GM23338 (cell line): ENCODE results near the gene FHAD1. TPM values are rescaled to one million over a fixed set of nuclear protein-coding genes. Genes with fewer than 3 reads are reported as not detected.

Experiments used
- ATAC-seq: fragments of 200-7000 bp; cut with Tn5 transposase; 3 replicates; pipeline ENCODE4 v1.9.1; 2020
- DNase-seq: peaks from one replicate; pipeline ENCODE4 v3.0.0-alpha.2; 2015; ENCODE audit warnings: low spot score
- H2AFZ ChIP-seq: fragments of 200-600 bp; sonication (generic); 2 replicates; pipeline ENCODE4 v1.8.0; 2016; ENCODE audit warnings: antibody characterized with exemption, mild to moderate bottlenecking, moderate library complexity
- H3F3A ChIP-seq: fragments of 200-600 bp; sonication (generic); replicated peaks from 2 replicates; pipeline ENCODE4 v1.8.0; 2017; ENCODE audit warnings: antibody characterized with exemption, mixed run types, low read depth
- H3K27ac ChIP-seq: fragments of 200-600 bp; sonication (generic); 2 replicates; pipeline ENCODE4 v1.6.1; 2016; ENCODE audit warnings: low read depth
- H3K27me3 ChIP-seq: fragments of 200-600 bp; sonication (generic); 2 replicates; pipeline ENCODE4 v1.8.0; 2016; ENCODE audit warnings: mild to moderate bottlenecking, mixed run types, moderate library complexity; ENCODE audit not compliant: insufficient read depth
- H3K36me3 ChIP-seq: fragments of 200-600 bp; sonication (generic); 2 replicates; pipeline ENCODE4 v1.8.0; 2016; ENCODE audit warnings: mild to moderate bottlenecking; ENCODE audit not compliant: insufficient read depth
- H3K4me1 ChIP-seq: fragments of 200-600 bp; sonication (generic); 2 replicates; pipeline ENCODE4 v1.8.0; 2016; ENCODE audit warnings: mild to moderate bottlenecking, moderate library complexity; ENCODE audit not compliant: insufficient read depth
- H3K4me2 ChIP-seq: fragments of 200-600 bp; sonication (generic); 2 replicates; pipeline ENCODE4 v1.7.1; 2017; ENCODE audit warnings: mixed run types
- H3K4me3 ChIP-seq: fragments of 200-600 bp; sonication (generic); 2 replicates; pipeline ENCODE4 v1.6.1; 2016; ENCODE audit warnings: mixed run types
- H3K79me2 ChIP-seq: fragments of 200-600 bp; sonication (generic); replicated peaks from 2 replicates; pipeline ENCODE4 v1.8.0; 2017; ENCODE audit warnings: mild to moderate bottlenecking; ENCODE audit not compliant: insufficient read depth
- H3K9me2 ChIP-seq: fragments of 200-600 bp; sonication (generic); 2 replicates; pipeline ENCODE4 v1.8.0; 2017; ENCODE audit not compliant: insufficient read depth
- H4K20me1 ChIP-seq: fragments of 200-600 bp; sonication (generic); replicated peaks from 2 replicates; pipeline ENCODE4 v1.8.0; 2017; ENCODE audit warnings: mild to moderate bottlenecking; ENCODE audit not compliant: insufficient read depth
- H3K27ac Mint-ChIP-seq: 2 replicates; pipeline ENCODE4 v1.8.0; 2020; ENCODE audit warnings: inconsistent platforms, mild to moderate bottlenecking, moderate library complexity, mixed read lengths
- H3K27me3 Mint-ChIP-seq: 3 replicates; pipeline ENCODE4 v1.8.0; 2022; ENCODE audit warnings: low read depth, mild to moderate bottlenecking, moderate library complexity, mixed read lengths, inconsistent platforms; ENCODE audit not compliant: insufficient read depth, poor library complexity
- H3K36me3 Mint-ChIP-seq: 3 replicates; pipeline ENCODE4 v1.8.0; 2021; ENCODE audit warnings: low read depth, mild to moderate bottlenecking, inconsistent platforms, moderate library complexity, mixed read lengths
- H3K4me1 Mint-ChIP-seq: 3 replicates; pipeline ENCODE4 v1.8.0; 2020; ENCODE audit warnings: mild to moderate bottlenecking, inconsistent platforms, mixed read lengths
- H3K4me3 Mint-ChIP-seq: 3 replicates; pipeline ENCODE4 v1.8.0; 2021; ENCODE audit warnings: moderate library complexity, mild to moderate bottlenecking, inconsistent platforms, mixed read lengths
- H3K9me3 Mint-ChIP-seq: 3 replicates; pipeline ENCODE4 v1.8.0; 2020; ENCODE audit warnings: moderate library complexity, mild to moderate bottlenecking, inconsistent platforms, mixed read lengths
- CREB1 ChIP-seq: fragments of 250-450 bp; sonication (Bioruptor Pico); IDR thresholded peaks from 2 replicates; pipeline ENCODE4 v1.5.0; 2020; ENCODE audit warnings: low read depth, mild to moderate bottlenecking, moderate library complexity
- CTCF ChIP-seq, 2 experiments: fragments of 200-600 bp in 1 of 2; sonication (generic) in 1 of 2; conservative IDR thresholded peaks; 2 replicates each; pipeline versions ENCODE4 v1.5.1 to v1.6.1; 2016 to 2017; ENCODE audit warnings: antibody characterized with exemption in 2 of 2, low read depth in 2 of 2, mild to moderate bottlenecking in 2 of 2, moderate library complexity in 1 of 2
- EZH2 ChIP-seq: fragments of 200-600 bp; sonication (generic); IDR thresholded peaks from one replicate; pipeline ENCODE4 v1.8.0; 2017; ENCODE audit warnings: antibody characterized with exemption, mild to moderate bottlenecking, low read depth; ENCODE audit not compliant: unreplicated experiment
- NANOG ChIP-seq: IDR thresholded peaks from 2 replicates; pipeline ENCODE4 v1.6.1; 2016; ENCODE audit warnings: antibody characterized with exemption, borderline replicate concordance
- POLR2AphosphoS5 ChIP-seq: IDR thresholded peaks from 2 replicates; pipeline ENCODE4 v1.6.1; 2016; ENCODE audit warnings: antibody characterized with exemption, low read depth
- STAT1 ChIP-seq: IDR thresholded peaks from one replicate; pipeline ENCODE4 v1.6.1; 2016; ENCODE audit warnings: antibody characterized with exemption; ENCODE audit not compliant: unreplicated experiment
- ZNF114 ChIP-seq: fragments of 250-450 bp; sonication (Bioruptor Pico); IDR thresholded peaks from 2 replicates; pipeline ENCODE4 v1.5.0; 2020; ENCODE audit warnings: mild to moderate bottlenecking, moderate library complexity
- ZNF462 ChIP-seq: fragments of 250-450 bp; sonication (Bioruptor Pico); IDR thresholded peaks from 2 replicates; pipeline ENCODE4 v1.5.0; 2020; ENCODE audit warnings: mild to moderate bottlenecking, moderate library complexity
- polyA plus RNA-seq: library from polyadenylated mRNA; unstranded; fragments of >200 nt; fragmentation: Nextera tagmentation; extraction: Ambion mirVana; gene quantifications from 2 replicates; pipeline ENCODE4 v1.2.1, GENCODE V29; 2016
- total RNA-seq: library from RNA; depleted of rRNA; stranded (reverse); fragments of >200 nt; shearing (Covaris generic); gene quantifications from 2 replicates; pipeline ENCODE4 v1.2.3, GENCODE V29; 2014
- TF ChIP-seq, protein P1 (sequence below): IDR thresholded peaks from one replicate; pipeline ENCODE4 v1.6.1; 2018; ENCODE audit warnings: antibody characterized with exemption; ENCODE audit not compliant: unreplicated experiment

The FHAD1 gene
- total and polyA plus RNA-seq, 2 experiments from 2014 or later: 1.8 to 3.3 TPM

- no peak for TF ChIP-seq ZNF462 (CRISPR knock-in tag)
- TF ChIP-seq CTCF (conservative IDR thresholded peaks at IDR 0.05; ENCODE audit: low read depth in 2 of 2): no peak
Measured at GRCh38 chr1:15381805-15382204, 134.8 kb downstream of the FHAD1 start (continued).

GRCh38 chr1:15382601-15383518 lies 135.8 kb downstream of the FHAD1 start:
- no peaks in the 10 kb centered on the region for H3K36me3 ChIP-seq

More at GRCh38 chr1:15382601-15383518, 135.8 kb downstream of the FHAD1 start:
- H3F3A ChIP-seq: peaks cover 19% of the 10 kb centered on the region; the same call in 1 of the 2 replicates
- H3K4me3 ChIP-seq: no peak overlapping the region
- no peaks in the 10 kb centered on the region for H3K9me2 ChIP-seq
- H3K4me1 ChIP-seq: peaks cover 37% of the 10 kb centered on the region
- Mint-ChIP-seq H3K36me3 (0 out of 3 replicates have a peak, but pooled peaks cover 2% of the 10 kb centered on the region), H3K27ac (no peak overlapping the region), H3K4me3 (no peak overlapping the region; the same call in 2 of the 3 replicates), H3K4me1 (peaks cover 61% of the 10 kb centered on the region), H3K27me3 (peaks cover 62% of the 10 kb centered on the region), H3K9me3 (peaks cover 3% of the 10 kb centered on the region; the same call in 1 of the 3 replicates)
- peaks cover 52% of the 10 kb centered on the region for H3K27me3 ChIP-seq
- DNase-seq: no peak
- H4K20me1 ChIP-seq: no peaks in the 10 kb centered on the region
- no peak overlapping the region for H2AFZ ChIP-seq
- no peak overlapping the region for H3K4me2 ChIP-seq
- H3K27ac ChIP-seq: no peak overlapping the region
- H3K79me2 ChIP-seq: no peaks in the 10 kb centered on the region
- ATAC-seq: no peak
- TF ChIP-seq STAT1: no peak
- TF ChIP-seq CREB1: no peak
- TF ChIP-seq POLR2AphosphoS5: no peak
- TF ChIP-seq EZH2: no peak
- no peak for TF ChIP-seq ZNF114 (CRISPR knock-in tag)
- no peak for TF ChIP-seq NANOG
- TF ChIP-seq, protein P1, sequence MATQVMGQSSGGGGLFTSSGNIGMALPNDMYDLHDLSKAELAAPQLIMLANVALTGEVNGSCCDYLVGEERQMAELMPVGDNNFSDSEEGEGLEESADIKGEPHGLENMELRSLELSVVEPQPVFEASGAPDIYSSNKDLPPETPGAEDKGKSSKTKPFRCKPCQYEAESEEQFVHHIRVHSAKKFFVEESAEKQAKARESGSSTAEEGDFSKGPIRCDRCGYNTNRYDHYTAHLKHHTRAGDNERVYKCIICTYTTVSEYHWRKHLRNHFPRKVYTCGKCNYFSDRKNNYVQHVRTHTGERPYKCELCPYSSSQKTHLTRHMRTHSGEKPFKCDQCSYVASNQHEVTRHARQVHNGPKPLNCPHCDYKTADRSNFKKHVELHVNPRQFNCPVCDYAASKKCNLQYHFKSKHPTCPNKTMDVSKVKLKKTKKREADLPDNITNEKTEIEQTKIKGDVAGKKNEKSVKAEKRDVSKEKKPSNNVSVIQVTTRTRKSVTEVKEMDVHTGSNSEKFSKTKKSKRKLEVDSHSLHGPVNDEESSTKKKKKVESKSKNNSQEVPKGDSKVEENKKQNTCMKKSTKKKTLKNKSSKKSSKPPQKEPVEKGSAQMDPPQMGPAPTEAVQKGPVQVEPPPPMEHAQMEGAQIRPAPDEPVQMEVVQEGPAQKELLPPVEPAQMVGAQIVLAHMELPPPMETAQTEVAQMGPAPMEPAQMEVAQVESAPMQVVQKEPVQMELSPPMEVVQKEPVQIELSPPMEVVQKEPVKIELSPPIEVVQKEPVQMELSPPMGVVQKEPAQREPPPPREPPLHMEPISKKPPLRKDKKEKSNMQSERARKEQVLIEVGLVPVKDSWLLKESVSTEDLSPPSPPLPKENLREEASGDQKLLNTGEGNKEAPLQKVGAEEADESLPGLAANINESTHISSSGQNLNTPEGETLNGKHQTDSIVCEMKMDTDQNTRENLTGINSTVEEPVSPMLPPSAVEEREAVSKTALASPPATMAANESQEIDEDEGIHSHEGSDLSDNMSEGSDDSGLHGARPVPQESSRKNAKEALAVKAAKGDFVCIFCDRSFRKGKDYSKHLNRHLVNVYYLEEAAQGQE: no peak
